GM19240 (cell line): ENCODE measurements around the gene SDS.

Experiments used
- DNase-seq: peaks from one replicate; pipeline ENCODE4 v3.0.0; 2011; ENCODE audit warnings: low spot score; ENCODE audit not compliant: insufficient read length

The SDS gene

GRCh38 chr12:113403435-113404415 is at the start of gene SDS:
SDS (minus strand) TSS chr12:113403887; CDS start chr12:113399708, 4,179 bp downstream.
- DNase-seq = no peak

GRCh38 chr12:113453330-113453729 is 49.6 kb upstream of the SDS start:
- no peak for DNase-seq

- DNase-seq = no peak
Measured at GRCh38 chr12:113452458-113452857, 48.8 kb upstream of the SDS start.

GRCh38 chr12:113449839-113450238 is 46.2 kb upstream of the SDS start:
- no peak for DNase-seq

GRCh38 chr12:113449299-113449698 is 45.6 kb upstream of the SDS start:
- no peak for DNase-seq

- no peak for DNase-seq
Measured at GRCh38 chr12:113448873-113449272, 45.2 kb upstream of the SDS start.

GRCh38 chr12:113445544-113446171 is 42.0 kb upstream of the SDS start:
- DNase-seq = no peak

GRCh38 chr12:113443030-113443539 is 39.4 kb upstream of the SDS start:
- DNase-seq = no peak

GRCh38 chr12:113440947-113441782 is 37.5 kb upstream of the SDS start:
- DNase-seq = no peak

- no peak for DNase-seq
Measured at GRCh38 chr12:113440336-113440735, 36.6 kb upstream of the SDS start.

GRCh38 chr12:113439606-113440030 is 35.9 kb upstream of the SDS start:
- DNase-seq = no peak

- no peak for DNase-seq
Measured at GRCh38 chr12:113439301-113439597, 35.6 kb upstream of the SDS start.

- no peak for DNase-seq
Measured at GRCh38 chr12:113438523-113439300, 35.0 kb upstream of the SDS start.

- no peak for DNase-seq
Measured at GRCh38 chr12:113437729-113438100, 34.0 kb upstream of the SDS start.

- no peak for DNase-seq
Measured at GRCh38 chr12:113436993-113437728, 33.5 kb upstream of the SDS start.

GRCh38 chr12:113436586-113436985 is 32.9 kb upstream of the SDS start:
- no peak for DNase-seq

- DNase-seq = no peak
Measured at GRCh38 chr12:113435367-113435766, 31.7 kb upstream of the SDS start.

- DNase-seq = no peak
Measured at GRCh38 chr12:113432986-113433385, 29.3 kb upstream of the SDS start.

GRCh38 chr12:113428482-113428881 is 24.8 kb upstream of the SDS start:
- no peak for DNase-seq

- no peak for DNase-seq
Measured at GRCh38 chr12:113427882-113428281, 24.2 kb upstream of the SDS start.
